Uterus (tissue), 2 donors: ENCODE data around the gene MAP1LC3A.

Experiments used
- POLR2A ChIP-seq, 2 donors: fragments of 450-650 bp; IDR thresholded peaks; one replicate each; pipeline ENCODE4 v1.6.1; 2016; ENCODE audit warnings: antibody characterized with exemption in 2 of 2, mild to moderate bottlenecking in 1 of 2, moderate library complexity in 1 of 2
- TF ChIP-seq, protein P1 (sequence below), 4 experiments: fragments of 200-600 bp in 2 of 4; fragments of 450-650 bp in 2 of 4; sonication (generic) in 2 of 4; IDR thresholded peaks; one replicate each; pipeline ENCODE4 v1.5.1; 2016 to 2019; ENCODE audit warnings: antibody characterized with exemption in 4 of 4, mild to moderate bottlenecking in 2 of 4, moderate library complexity in 1 of 4

DNA sequence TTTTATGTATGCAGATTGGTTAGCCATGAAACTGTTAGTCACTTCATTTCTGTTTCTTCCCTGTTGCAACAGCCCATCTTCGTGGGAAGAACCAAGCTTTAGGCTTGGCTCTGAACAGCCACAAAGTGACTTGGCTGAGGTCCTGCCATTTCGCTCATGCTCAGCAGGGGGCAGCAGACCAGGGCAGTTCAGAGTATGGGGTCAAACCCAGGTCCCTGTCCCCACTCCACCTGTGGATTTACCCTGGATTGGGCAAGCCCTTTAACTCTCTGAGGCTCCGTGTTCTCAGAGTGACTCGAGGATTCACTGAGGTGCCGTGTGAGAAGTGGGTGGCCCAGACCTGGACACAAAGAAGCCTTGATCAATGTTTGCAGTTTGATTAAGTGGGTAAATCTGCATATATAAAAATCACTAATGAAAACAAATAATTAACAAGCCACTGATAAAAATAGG is 19.8 kb upstream of the MAP1LC3A start:
- TF ChIP-seq, protein P1, sequence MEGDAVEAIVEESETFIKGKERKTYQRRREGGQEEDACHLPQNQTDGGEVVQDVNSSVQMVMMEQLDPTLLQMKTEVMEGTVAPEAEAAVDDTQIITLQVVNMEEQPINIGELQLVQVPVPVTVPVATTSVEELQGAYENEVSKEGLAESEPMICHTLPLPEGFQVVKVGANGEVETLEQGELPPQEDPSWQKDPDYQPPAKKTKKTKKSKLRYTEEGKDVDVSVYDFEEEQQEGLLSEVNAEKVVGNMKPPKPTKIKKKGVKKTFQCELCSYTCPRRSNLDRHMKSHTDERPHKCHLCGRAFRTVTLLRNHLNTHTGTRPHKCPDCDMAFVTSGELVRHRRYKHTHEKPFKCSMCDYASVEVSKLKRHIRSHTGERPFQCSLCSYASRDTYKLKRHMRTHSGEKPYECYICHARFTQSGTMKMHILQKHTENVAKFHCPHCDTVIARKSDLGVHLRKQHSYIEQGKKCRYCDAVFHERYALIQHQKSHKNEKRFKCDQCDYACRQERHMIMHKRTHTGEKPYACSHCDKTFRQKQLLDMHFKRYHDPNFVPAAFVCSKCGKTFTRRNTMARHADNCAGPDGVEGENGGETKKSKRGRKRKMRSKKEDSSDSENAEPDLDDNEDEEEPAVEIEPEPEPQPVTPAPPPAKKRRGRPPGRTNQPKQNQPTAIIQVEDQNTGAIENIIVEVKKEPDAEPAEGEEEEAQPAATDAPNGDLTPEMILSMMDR (IDR thresholded peaks at IDR 0.05) = peak; percentile 48 to 62 (median 54)
- TF ChIP-seq POLR2A (IDR thresholded peaks at IDR 0.05) = no peak
